ENCODE results near the gene LELP1. TPM values are rescaled to one million over a fixed set of nuclear protein-coding genes. Genes with fewer than 3 reads are reported as not detected.

Gene LELP1
- total RNA-seq (not detected), polyA plus RNA-seq (ENCODE audit: insufficient read depth, low read depth, low replicate concordance) (not detected)
- long read RNA-seq, donor 1 = 0 reads
- long read RNA-seq, donor 2 = 0 reads
- long read RNA-seq, donor 3 = 0 reads
- long read RNA-seq, donor 4 = 0 reads
- long read RNA-seq, donor 5 = 0 reads
- long read RNA-seq, donor 6 = 0 reads
- long read RNA-seq, donor 7 = 0 reads
- long read RNA-seq, donor 8 = 0 reads
- long read RNA-seq, donor 9 = 0 reads
- long read RNA-seq, donor 10 = 0 reads

- no peak for TF ChIP-seq CTCF (IDR thresholded peaks at IDR 0.05; ENCODE audit: borderline replicate concordance, extremely low read depth, insufficient read depth)
- DNase-seq (no peak), FAIRE-seq (no peak)
- H3K36me3 ChIP-seq (ENCODE audit: control insufficient read depth in 2 of 3, insufficient read depth in 3 of 3, low read length in 3 of 3) = no peaks in the 10 kb centered on the region
- no peaks in the 10 kb centered on the region for H3K9me3 ChIP-seq (ENCODE audit: control insufficient read depth in 2 of 3, insufficient read depth in 1 of 3, low read length in 3 of 3)
- H3K9ac ChIP-seq (ENCODE audit: low read length in 3 of 3) = no peak within 1 kb of the TSS
- no peaks in the 10 kb centered on the region for H3K4me1 ChIP-seq (ENCODE audit: control insufficient read depth in 2 of 3, insufficient read depth in 2 of 3, low read depth in 1 of 3, low read length in 3 of 3)
- H3K27me3 ChIP-seq (ENCODE audit: control insufficient read depth, insufficient read depth, low read length) = no peaks in the 10 kb centered on the region
- H3K4me3 ChIP-seq (ENCODE audit: low read length in 3 of 3) = no peak within 1 kb of the TSS
- no peak within 1 kb of the TSS for H3K27ac ChIP-seq (ENCODE audit: low read depth in 2 of 2, low read length in 2 of 2)
- intact Hi-C loops (cut with DNase I) = no loop called here
These were observed at the start of gene LELP1 for GRCh38 chr1:153203130-153203529. Gene LELP1 (plus strand): TSS chr1:153203430. CDS start chr1:153204708, 1,278 bp downstream.

- no peak overlapping the region for H3K4me3 ChIP-seq (ENCODE audit: low read length in 3 of 3)
- DNase-seq = no peak
- H3K4me1 ChIP-seq (ENCODE audit: control insufficient read depth in 2 of 3, insufficient read depth in 2 of 3, low read depth in 1 of 3, low read length in 3 of 3) = no peaks in the 10 kb centered on the region
- H3K36me3 ChIP-seq (ENCODE audit: control insufficient read depth in 2 of 3, insufficient read depth in 3 of 3, low read length in 3 of 3) = no peaks in the 10 kb centered on the region
- no peak overlapping the region for H3K27ac ChIP-seq (ENCODE audit: low read depth in 2 of 2, low read length in 2 of 2)
- no peaks in the 10 kb centered on the region for H3K27me3 ChIP-seq (ENCODE audit: control insufficient read depth, insufficient read depth, low read length)
- intact Hi-C loops (cut with DNase I) = no loop called here
- FAIRE-seq = no peak
- H3K9ac ChIP-seq (ENCODE audit: low read length in 3 of 3) = no peak overlapping the region
- H3K9me3 ChIP-seq (ENCODE audit: control insufficient read depth in 2 of 3, insufficient read depth in 1 of 3, low read length in 3 of 3) = peaks cover 0 to 12% (median 0%) of the 10 kb centered on the region in 3 donors
- TF ChIP-seq CTCF (IDR thresholded peaks at IDR 0.05; ENCODE audit: borderline replicate concordance, extremely low read depth, insufficient read depth) = no peak
These were observed 47.7 kb upstream of the LELP1 start for GRCh38 chr1:153155541-153155940.

- Histone ChIP-seq H3K9ac (ENCODE audit: low read length in 3 of 3) (no peak overlapping the region), H3K36me3 (ENCODE audit: control insufficient read depth in 2 of 3, insufficient read depth in 3 of 3, low read length in 3 of 3) (no peaks in the 10 kb centered on the region), H3K4me3 (ENCODE audit: low read length in 3 of 3) (no peak overlapping the region), H3K4me1 (ENCODE audit: control insufficient read depth in 2 of 3, insufficient read depth in 2 of 3, low read depth in 1 of 3, low read length in 3 of 3) (no peaks in the 10 kb centered on the region), H3K27ac (ENCODE audit: low read depth in 2 of 2, low read length in 2 of 2) (no peak overlapping the region), H3K9me3 (ENCODE audit: control insufficient read depth in 2 of 3, insufficient read depth in 1 of 3, low read length in 3 of 3) (no peaks in the 10 kb centered on the region), H3K27me3 (ENCODE audit: control insufficient read depth, insufficient read depth, low read length) (no peaks in the 10 kb centered on the region)
- FAIRE-seq (no peak), DNase-seq (no peak)
- intact Hi-C loops (cut with DNase I) = no loop called here
- no peak for TF ChIP-seq CTCF (IDR thresholded peaks at IDR 0.05; ENCODE audit: borderline replicate concordance, extremely low read depth, insufficient read depth)
These were observed 34.5 kb upstream of the LELP1 start for GRCh38 chr1:153168686-153169085.

GRCh38 chr1:153174624-153175023 is 28.6 kb upstream of the LELP1 start:
- FAIRE-seq = no peak

More at GRCh38 chr1:153174624-153175023, 28.6 kb upstream of the LELP1 start:
- intact Hi-C loops (cut with DNase I) = no loop called here
- H3K9ac ChIP-seq (ENCODE audit: low read length in 3 of 3) = no peak overlapping the region
- H3K4me1 ChIP-seq (ENCODE audit: control insufficient read depth in 2 of 3, insufficient read depth in 2 of 3, low read depth in 1 of 3, low read length in 3 of 3) = no peaks in the 10 kb centered on the region
- H3K36me3 ChIP-seq (ENCODE audit: control insufficient read depth in 2 of 3, insufficient read depth in 3 of 3, low read length in 3 of 3) = no peaks in the 10 kb centered on the region
- TF ChIP-seq CTCF (IDR thresholded peaks at IDR 0.05; ENCODE audit: borderline replicate concordance, extremely low read depth, insufficient read depth) = no peak
- H3K27me3 ChIP-seq (ENCODE audit: control insufficient read depth, insufficient read depth, low read length) = no peaks in the 10 kb centered on the region
- peaks cover 0 to 3% (median 0%) of the 10 kb centered on the region in 3 donors for H3K9me3 ChIP-seq (ENCODE audit: control insufficient read depth in 2 of 3, insufficient read depth in 1 of 3, low read length in 3 of 3)
- H3K4me3 ChIP-seq (ENCODE audit: low read length in 3 of 3) = no peak overlapping the region
- DNase-seq = no peak
- H3K27ac ChIP-seq (ENCODE audit: low read depth in 2 of 2, low read length in 2 of 2) = no peak overlapping the region
